ENCODE results near the gene PLEKHG3.

Gene PLEKHG3

GRCh38 chr14:64721391-64721791 lies 17.2 kb downstream of the PLEKHG3 start:
- peak overlapping the region; percentile 21 for H3K27ac Mint-ChIP-seq
- no peaks in the 10 kb centered on the region for H3K9me3 Mint-ChIP-seq
- DNase-seq = no peak
- no peak overlapping the region for H3K4me3 Mint-ChIP-seq
- CTCF ChIA-PET = no interaction called here
- H3K27me3 Mint-ChIP-seq = peaks cover 15% of the 10 kb centered on the region
- H3K4me1 Mint-ChIP-seq = peaks cover 94% of the 10 kb centered on the region
- H3K36me3 Mint-ChIP-seq = peaks cover 43% of the 10 kb centered on the region

GRCh38 chr14:64721899-64722298 lies 17.7 kb downstream of the PLEKHG3 start:
- no peak for DNase-seq
- H3K27me3 Mint-ChIP-seq = peaks cover 15% of the 10 kb centered on the region
- CTCF ChIA-PET = no interaction called here
- no peak overlapping the region for H3K4me3 Mint-ChIP-seq
- peaks cover 94% of the 10 kb centered on the region for H3K4me1 Mint-ChIP-seq
- H3K9me3 Mint-ChIP-seq = no peaks in the 10 kb centered on the region
- H3K27ac Mint-ChIP-seq = peak overlapping the region; percentile 43
- H3K36me3 Mint-ChIP-seq = peaks cover 43% of the 10 kb centered on the region

- Mint-ChIP-seq H3K9me3 (no peaks in the 10 kb centered on the region), H3K4me3 (peak overlapping the region; percentile 13), H3K36me3 (peaks cover 39% of the 10 kb centered on the region), H3K27ac (peak overlapping the region; percentile 88), H3K4me1 (peaks cover 94% of the 10 kb centered on the region), H3K27me3 (peaks cover 5% of the 10 kb centered on the region)
- CTCF ChIA-PET = interaction anchor here (0.6 kb wide), 2 partner anchors 24 to 186 kb away, joined by 3 read pairs; no protein-coding TSS in a partner anchor
- DNase-seq = peak; percentile 66
Observed at GRCh38 chr14:64722842-64723447, 18.7 kb downstream of the PLEKHG3 start.

GRCh38 chr14:64723691-64724577 lies 19.7 kb downstream of the PLEKHG3 start:
- CTCF ChIA-PET = no interaction called here
- H3K4me3 Mint-ChIP-seq = peak overlapping the region; percentile 9

GRCh38 chr14:64724578-64724930 lies 20.3 kb downstream of the PLEKHG3 start:
- peaks cover 5% of the 10 kb centered on the region for H3K27me3 Mint-ChIP-seq
- CTCF ChIA-PET = no interaction called here
- H3K4me3 Mint-ChIP-seq = no peak overlapping the region
- H3K27ac Mint-ChIP-seq = peak overlapping the region; percentile 49
- H3K4me1 Mint-ChIP-seq = peaks cover 96% of the 10 kb centered on the region
- DNase-seq = no peak
- no peaks in the 10 kb centered on the region for H3K9me3 Mint-ChIP-seq
- peaks cover 47% of the 10 kb centered on the region for H3K36me3 Mint-ChIP-seq

More at GRCh38 chr14:64723691-64724577, 19.7 kb downstream of the PLEKHG3 start:
- peaks cover 43% of the 10 kb centered on the region for H3K36me3 Mint-ChIP-seq
- DNase-seq = no peak
- peak overlapping the region; percentile 88 for H3K27ac Mint-ChIP-seq
- H3K27me3 Mint-ChIP-seq = peaks cover 5% of the 10 kb centered on the region
- no peaks in the 10 kb centered on the region for H3K9me3 Mint-ChIP-seq
- H3K4me1 Mint-ChIP-seq = peaks cover 93% of the 10 kb centered on the region

GRCh38 chr14:64725261-64725815 lies 21.1 kb downstream of the PLEKHG3 start:
- Mint-ChIP-seq H3K4me1 (peaks cover 97% of the 10 kb centered on the region), H3K4me3 (no peak overlapping the region), H3K27me3 (peaks cover 5% of the 10 kb centered on the region), H3K9me3 (no peaks in the 10 kb centered on the region), H3K27ac (no peak overlapping the region), H3K36me3 (peaks cover 45% of the 10 kb centered on the region)
- CTCF ChIA-PET = no interaction called here
- no peak for DNase-seq

GRCh38 chr14:64725879-64726584 lies 21.8 kb downstream of the PLEKHG3 start:
- no peak for DNase-seq
- CTCF ChIA-PET = no interaction called here
- Mint-ChIP-seq H3K9me3 (no peaks in the 10 kb centered on the region), H3K4me3 (no peak overlapping the region), H3K4me1 (peaks cover 93% of the 10 kb centered on the region), H3K27ac (peak overlapping the region; percentile 45), H3K36me3 (peaks cover 44% of the 10 kb centered on the region), H3K27me3 (peaks cover 5% of the 10 kb centered on the region)

GRCh38 chr14:64726585-64726890 lies 22.3 kb downstream of the PLEKHG3 start:
- no peak for DNase-seq
- peaks cover 6% of the 10 kb centered on the region for H3K27me3 Mint-ChIP-seq
- H3K9me3 Mint-ChIP-seq = no peaks in the 10 kb centered on the region
- peaks cover 90% of the 10 kb centered on the region for H3K4me1 Mint-ChIP-seq
- H3K27ac Mint-ChIP-seq = no peak overlapping the region
- no peak overlapping the region for H3K4me3 Mint-ChIP-seq
- H3K36me3 Mint-ChIP-seq = peaks cover 45% of the 10 kb centered on the region
- CTCF ChIA-PET = no interaction called here

- no peak for DNase-seq
- Mint-ChIP-seq H3K36me3 (peaks cover 46% of the 10 kb centered on the region), H3K4me3 (no peak overlapping the region), H3K4me1 (peaks cover 80% of the 10 kb centered on the region), H3K9me3 (no peaks in the 10 kb centered on the region), H3K27ac (no peak overlapping the region), H3K27me3 (peaks cover 9% of the 10 kb centered on the region)
- CTCF ChIA-PET = no interaction called here
Observed at GRCh38 chr14:64727551-64728071, 23.4 kb downstream of the PLEKHG3 start.

- no peak for DNase-seq
- H3K27me3 Mint-ChIP-seq = peaks cover 14% of the 10 kb centered on the region
- CTCF ChIA-PET = no interaction called here
- no peak overlapping the region for H3K4me3 Mint-ChIP-seq
- peaks cover 75% of the 10 kb centered on the region for H3K4me1 Mint-ChIP-seq
- peaks cover 48% of the 10 kb centered on the region for H3K36me3 Mint-ChIP-seq
- H3K9me3 Mint-ChIP-seq = no peaks in the 10 kb centered on the region
- no peak overlapping the region for H3K27ac Mint-ChIP-seq
Observed at GRCh38 chr14:64728106-64728505, 23.9 kb downstream of the PLEKHG3 start.

- DNase-seq = no peak
- peaks cover 74% of the 10 kb centered on the region for H3K4me1 Mint-ChIP-seq
- no peak overlapping the region for H3K27ac Mint-ChIP-seq
- no peak overlapping the region for H3K4me3 Mint-ChIP-seq
- H3K9me3 Mint-ChIP-seq = no peaks in the 10 kb centered on the region
- CTCF ChIA-PET = no interaction called here
- H3K27me3 Mint-ChIP-seq = peaks cover 18% of the 10 kb centered on the region
- peaks cover 50% of the 10 kb centered on the region for H3K36me3 Mint-ChIP-seq
Observed at GRCh38 chr14:64728856-64729255, 24.6 kb downstream of the PLEKHG3 start.

- Mint-ChIP-seq H3K27ac (no peak overlapping the region), H3K36me3 (peaks cover 48% of the 10 kb centered on the region), H3K4me3 (no peak overlapping the region), H3K27me3 (peaks cover 18% of the 10 kb centered on the region), H3K9me3 (no peaks in the 10 kb centered on the region), H3K4me1 (peaks cover 73% of the 10 kb centered on the region)
- no peak for DNase-seq
- CTCF ChIA-PET = no interaction called here
Observed at GRCh38 chr14:64729386-64730060, 25.3 kb downstream of the PLEKHG3 start.

GRCh38 chr14:64730061-64730440 lies 25.8 kb downstream of the PLEKHG3 start:
- Mint-ChIP-seq H3K27me3 (peaks cover 18% of the 10 kb centered on the region), H3K36me3 (peaks cover 46% of the 10 kb centered on the region), H3K27ac (no peak overlapping the region), H3K4me3 (no peak overlapping the region), H3K4me1 (peaks cover 73% of the 10 kb centered on the region), H3K9me3 (no peaks in the 10 kb centered on the region)
- CTCF ChIA-PET = no interaction called here
- DNase-seq = no peak

- no peak for DNase-seq
- Mint-ChIP-seq H3K27me3 (peaks cover 17% of the 10 kb centered on the region), H3K9me3 (no peaks in the 10 kb centered on the region), H3K4me1 (peaks cover 72% of the 10 kb centered on the region), H3K4me3 (no peak overlapping the region), H3K27ac (no peak overlapping the region), H3K36me3 (peaks cover 46% of the 10 kb centered on the region)
- CTCF ChIA-PET = no interaction called here
Observed at GRCh38 chr14:64730681-64731080, 26.5 kb downstream of the PLEKHG3 start.
